Uterine smooth muscle cell (primary cell): ENCODE data around the gene OGG1. TPM values are rescaled to one million over a fixed set of nuclear protein-coding genes. Genes with fewer than 3 reads are reported as not detected.

Experiments
- total RNA-seq: library from RNA; depleted of rRNA; stranded (reverse); fragments of >200 nt; gene quantifications from 2 replicates; pipeline ENCODE4 v1.2.3, GENCODE V29; 2014

OGG1 gene
- 15.9 and 19.8 TPM in 2 replicates for total RNA-seq

DNA sequence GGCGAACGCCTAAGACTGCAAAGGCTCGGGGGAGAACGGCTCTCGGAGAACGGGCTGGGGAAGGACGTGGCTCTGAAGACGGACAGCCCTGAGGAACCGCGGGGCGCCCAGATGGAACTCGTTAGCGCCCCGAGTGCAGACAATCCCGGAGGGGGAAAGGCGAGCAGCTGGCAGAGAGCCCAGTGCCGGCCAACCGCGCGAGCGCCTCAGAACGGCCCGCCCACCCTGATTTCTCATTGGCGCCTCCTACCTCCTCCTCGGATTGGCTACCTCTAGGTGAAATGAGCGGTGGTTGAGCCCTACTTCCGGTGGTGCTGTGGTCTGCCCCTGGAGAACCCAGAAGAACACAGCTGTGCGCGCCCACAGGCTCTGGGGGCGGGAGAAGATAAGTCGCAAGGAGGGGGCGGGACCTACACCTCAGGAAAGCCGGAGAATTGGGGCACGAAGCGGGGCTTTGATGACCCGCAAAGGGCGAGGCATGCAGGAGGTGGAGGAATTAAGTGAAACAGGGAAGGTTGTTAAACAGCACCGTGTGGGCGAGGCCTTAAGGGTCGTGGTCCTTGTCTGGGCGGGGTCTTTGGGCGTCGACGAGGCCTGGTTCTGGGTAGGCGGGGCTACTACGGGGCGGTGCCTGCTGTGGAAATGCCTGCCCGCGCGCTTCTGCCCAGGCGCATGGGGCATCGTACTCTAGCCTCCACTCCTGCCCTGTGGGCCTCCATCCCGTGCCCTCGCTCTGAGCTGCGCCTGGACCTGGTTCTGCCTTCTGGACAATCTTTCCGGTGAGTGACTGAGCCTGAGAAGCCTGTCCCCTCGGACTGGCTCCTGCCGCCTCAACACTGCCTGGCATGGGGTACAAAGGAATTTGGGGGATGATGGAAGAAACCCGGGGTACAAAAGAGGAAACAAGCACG, at the start of gene OGG1:
Gene OGG1, plus strand, starts transcription at position 308 of the 911 bp plus-strand sequence. Its CDS starts 335 bp downstream, at position 643.

DNA sequence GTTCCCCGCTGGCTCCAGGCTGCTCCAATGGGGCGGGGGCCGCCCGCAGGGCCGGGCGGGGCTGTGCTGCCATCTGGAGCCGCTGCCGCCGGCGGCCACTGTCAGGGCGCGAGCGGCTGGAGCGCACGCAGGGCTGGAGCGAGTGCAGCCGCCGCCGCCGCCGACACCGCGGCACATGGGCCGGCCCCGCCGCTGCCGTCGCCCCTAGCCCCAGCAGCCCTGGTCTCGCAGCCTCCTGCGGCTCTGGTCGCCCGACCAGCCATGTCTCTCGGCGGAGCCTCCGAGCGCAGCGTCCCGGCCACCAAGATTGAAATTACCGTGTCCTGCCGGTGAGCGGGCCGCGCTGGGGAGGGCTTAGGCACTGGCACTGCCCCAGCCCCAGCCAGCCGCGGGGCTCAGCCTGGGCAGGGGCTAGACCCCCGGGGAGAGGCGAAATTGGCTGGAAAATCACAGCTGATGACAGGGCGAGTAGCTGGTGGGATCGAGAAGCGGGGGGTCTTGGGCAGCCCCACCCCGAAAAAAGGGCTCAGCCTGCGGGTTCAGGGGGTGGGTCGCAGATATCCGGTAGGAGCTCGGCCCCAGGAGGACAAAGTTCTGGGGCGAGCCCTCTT, 45.9 kb upstream of the OGG1 start, which contains the start of gene CPNE9:
Gene CPNE9, plus strand, starts transcription at position 98 of the 611 bp plus-strand sequence. Its CDS starts 164 bp downstream, at position 262.

DNA sequence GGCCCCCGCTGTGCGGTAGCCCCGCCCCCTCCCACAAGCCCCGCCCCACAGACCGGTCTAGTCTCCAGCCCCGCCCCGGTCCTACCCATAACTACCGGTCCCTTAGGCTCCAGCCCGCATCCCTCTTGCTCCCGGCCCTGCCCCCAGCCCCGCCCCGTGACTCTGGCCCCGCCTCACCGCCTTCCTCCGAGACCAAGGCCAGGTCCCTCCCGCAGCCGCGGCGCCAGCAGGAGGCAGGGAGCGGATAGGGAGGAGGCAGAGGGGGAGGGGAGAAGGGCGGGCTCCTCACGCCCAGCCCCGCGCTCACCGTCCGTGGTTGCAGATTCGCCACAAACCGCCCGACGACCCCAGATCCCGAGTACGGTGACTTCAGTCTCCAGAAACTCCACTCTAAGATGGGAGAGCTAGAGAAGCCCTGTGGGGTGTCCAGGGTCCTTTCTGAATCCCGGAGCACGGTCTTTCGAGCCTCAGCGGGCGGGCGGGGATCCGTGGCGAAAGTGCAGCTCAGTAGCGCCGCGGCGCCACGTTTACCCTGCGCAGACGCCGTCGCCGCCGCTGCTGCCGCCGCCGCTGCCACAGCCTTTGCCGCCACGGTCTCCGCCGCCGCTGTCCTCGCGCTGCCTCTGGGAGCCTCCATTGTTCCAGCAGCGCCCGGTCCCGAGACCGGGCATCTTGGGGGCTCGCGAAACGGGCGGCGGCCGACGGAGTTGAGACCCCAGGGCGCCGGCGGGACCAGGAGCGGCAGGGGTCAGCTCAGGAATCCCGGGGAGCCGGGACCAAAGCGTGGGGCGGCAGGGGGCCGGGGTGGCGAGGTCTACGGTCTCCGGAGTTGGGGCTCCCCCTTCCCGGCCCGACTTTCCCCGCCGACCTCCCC, 18.3 kb upstream of the OGG1 start, which contains the start of gene BRPF1:
Gene BRPF1, plus strand, starts transcription at position 530 of the 874 bp plus-strand sequence. CDS start 2,406 bp downstream, outside the sequence.

DNA sequence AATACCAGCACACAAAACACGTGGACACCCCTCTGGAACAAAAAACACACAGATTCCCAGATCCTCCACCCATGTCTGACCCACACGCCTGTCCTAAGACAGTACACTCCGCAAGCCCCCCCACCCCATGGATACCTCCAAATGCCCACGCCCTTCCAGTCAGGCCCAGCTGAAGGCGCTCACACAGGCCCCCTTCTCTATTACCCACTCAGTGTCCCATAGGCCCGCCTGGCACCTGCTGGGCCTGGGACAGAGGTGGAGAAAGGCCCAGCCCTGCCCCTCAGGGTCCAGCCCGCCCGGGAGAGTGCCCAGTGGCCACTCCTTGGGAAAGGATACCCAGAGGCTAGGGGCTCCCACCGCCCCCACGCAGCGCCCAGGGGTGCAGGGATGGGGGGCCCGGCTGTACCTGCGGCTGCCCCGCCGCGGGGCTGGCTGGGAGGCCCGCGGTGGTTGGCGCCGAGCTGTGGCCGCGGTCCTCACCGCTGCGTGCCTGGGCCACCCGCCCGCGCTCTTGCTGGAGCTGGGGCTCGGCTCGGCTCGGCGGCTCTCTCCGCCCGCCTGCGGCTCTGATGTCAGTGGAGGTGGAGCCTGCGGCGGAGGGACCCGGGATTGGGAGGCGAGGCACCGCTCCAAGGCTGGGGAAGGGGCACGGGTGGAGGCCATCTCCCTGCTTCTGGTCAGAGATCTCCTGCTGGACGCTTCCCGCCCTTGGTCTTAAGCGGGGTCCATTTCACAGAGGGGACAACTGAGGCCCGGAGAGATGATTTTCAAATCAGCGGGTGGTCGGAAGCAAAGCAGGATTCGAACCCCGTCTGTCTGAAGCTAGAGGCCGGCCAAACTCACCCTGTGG, 19.9 kb downstream of the OGG1 start, which contains the start of gene CAMK1:
Gene CAMK1, minus strand, starts transcription at position 522 of the 850 bp plus-strand sequence. CDS start 2,198 bp downstream, outside the sequence.

DNA sequence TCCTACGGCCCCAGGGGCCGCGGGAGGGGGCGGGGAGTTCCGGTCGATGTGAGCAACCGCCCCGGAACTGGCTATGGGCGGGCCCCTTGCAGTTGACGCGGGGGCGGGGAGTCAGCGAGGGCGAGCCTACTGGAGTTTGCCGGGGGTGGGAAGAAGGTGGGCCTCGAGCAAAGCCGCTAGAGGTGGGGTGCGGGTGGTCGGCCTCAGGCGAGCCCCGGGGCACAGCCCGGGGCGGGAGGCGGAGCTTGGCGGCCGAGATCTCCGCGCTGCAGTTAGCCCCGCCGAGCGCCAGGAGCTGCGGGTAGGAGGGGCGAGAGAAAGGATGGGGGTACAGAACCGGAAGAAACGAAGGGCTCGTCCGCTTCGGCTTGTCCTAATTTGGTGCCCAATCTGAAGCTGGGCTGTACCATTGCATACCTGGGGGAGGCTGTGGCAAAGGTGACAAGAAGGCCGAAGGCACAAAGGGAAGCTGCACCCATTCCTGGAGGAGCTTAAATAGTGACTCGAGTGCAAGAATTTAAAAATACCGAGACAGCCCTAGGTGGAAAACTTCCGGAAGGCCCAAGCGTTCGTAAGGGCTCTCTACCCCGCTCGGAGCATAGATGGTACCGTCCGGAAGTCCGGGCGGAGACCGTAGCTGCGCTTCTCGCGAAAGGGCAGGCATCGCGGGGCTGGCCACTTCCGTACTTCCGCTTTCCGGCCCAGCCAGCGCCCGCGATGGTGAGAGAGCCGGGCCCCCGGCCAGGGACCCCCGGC, 42.8 kb downstream of the OGG1 start, which contains the start of the genes ARPC4 and TADA3:
Gene ARPC4, plus strand, starts transcription at position 678 of the 756 bp plus-strand sequence. Its CDS starts 40 bp downstream, at position 718.
Gene TADA3, minus strand, starts transcription at position 69 of the 756 bp plus-strand sequence. CDS start 1,007 bp downstream, outside the sequence.

Other genes starting within 250 kb of the OGG1 start
- not detected in 2 replicates for gene LHFPL4, start 196.1 kb upstream of the OGG1 start, total RNA-seq
- 40.6 and 49.8 TPM in 2 replicates for gene MTMR14, start 100.4 kb upstream of the OGG1 start, total RNA-seq
- not detected in 2 replicates for gene CPNE9, start 46.1 kb upstream of the OGG1 start, total RNA-seq
- gene BRPF1, start 18.2 kb upstream of the OGG1 start, total RNA-seq = 17.4 and 19.8 TPM in 2 replicates
- 66.6 and 86.2 TPM in 2 replicates for gene CAMK1, start 20.0 kb downstream of the OGG1 start, total RNA-seq
- 71.8 and 81.4 TPM in 2 replicates for gene TADA3, start 42.5 kb downstream of the OGG1 start, total RNA-seq
- 196 and 267 TPM in 2 replicates for gene ARPC4, start 43.1 kb downstream of the OGG1 start, total RNA-seq
- 15.2 and 28.2 TPM in 2 replicates for gene TTLL3, start 60.3 kb downstream of the OGG1 start, total RNA-seq
- gene RPUSD3, start 94.1 kb downstream of the OGG1 start, total RNA-seq = 32.5 and 36.2 TPM in 2 replicates
- 0.12 TPM in 1 of 2 replicates, not detected in the other for gene CIDEC, start 130.3 kb downstream of the OGG1 start, total RNA-seq
- 31.5 and 40.1 TPM in 2 replicates for gene JAGN1, start 140.7 kb downstream of the OGG1 start, total RNA-seq
- gene IL17RE, start 152.9 kb downstream of the OGG1 start, total RNA-seq = 0.62 and 2.0 TPM in 2 replicates
- 43.3 and 43.7 TPM in 2 replicates for gene IL17RC, start 167.1 kb downstream of the OGG1 start, total RNA-seq
- 20.6 and 69.7 TPM in 2 replicates for gene CRELD1, start 183.9 kb downstream of the OGG1 start, total RNA-seq
- 1.3 and 2.1 TPM in 2 replicates for gene PRRT3, start 202.5 kb downstream of the OGG1 start, total RNA-seq
- gene EMC3, start 236.9 kb downstream of the OGG1 start, total RNA-seq = 46.3 and 46.7 TPM in 2 replicates